GM19023 (cell line): ENCODE data around the gene SYTL2.

Experiments
- ATAC-seq: cut with Tn5 transposase; IDR thresholded peaks from one replicate; pipeline ENCODE4 v1.9.1; 2021; ENCODE audit warnings: mild to moderate bottlenecking, moderate library complexity; ENCODE audit not compliant: unreplicated experiment

The SYTL2 gene

DNA sequence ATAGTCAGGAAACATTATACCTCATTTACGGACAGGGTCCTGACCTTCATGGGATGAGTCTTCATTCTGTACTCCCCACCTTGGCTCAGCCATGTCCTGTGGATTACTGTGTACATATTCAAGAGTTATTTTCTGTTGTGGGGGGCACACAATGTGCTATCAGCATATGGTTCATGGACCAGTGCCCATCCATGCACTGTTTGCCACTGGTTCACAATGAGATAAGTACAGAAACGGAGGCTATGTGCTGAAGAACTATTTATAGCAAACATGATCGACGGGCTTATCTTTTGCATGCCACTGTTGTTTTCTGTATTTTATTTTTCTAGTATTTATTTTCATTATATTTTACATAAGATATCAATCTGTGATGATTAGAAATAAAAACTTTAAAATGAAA, 68.6 kb downstream of the SYTL2 start:
- no peak for ATAC-seq

DNA sequence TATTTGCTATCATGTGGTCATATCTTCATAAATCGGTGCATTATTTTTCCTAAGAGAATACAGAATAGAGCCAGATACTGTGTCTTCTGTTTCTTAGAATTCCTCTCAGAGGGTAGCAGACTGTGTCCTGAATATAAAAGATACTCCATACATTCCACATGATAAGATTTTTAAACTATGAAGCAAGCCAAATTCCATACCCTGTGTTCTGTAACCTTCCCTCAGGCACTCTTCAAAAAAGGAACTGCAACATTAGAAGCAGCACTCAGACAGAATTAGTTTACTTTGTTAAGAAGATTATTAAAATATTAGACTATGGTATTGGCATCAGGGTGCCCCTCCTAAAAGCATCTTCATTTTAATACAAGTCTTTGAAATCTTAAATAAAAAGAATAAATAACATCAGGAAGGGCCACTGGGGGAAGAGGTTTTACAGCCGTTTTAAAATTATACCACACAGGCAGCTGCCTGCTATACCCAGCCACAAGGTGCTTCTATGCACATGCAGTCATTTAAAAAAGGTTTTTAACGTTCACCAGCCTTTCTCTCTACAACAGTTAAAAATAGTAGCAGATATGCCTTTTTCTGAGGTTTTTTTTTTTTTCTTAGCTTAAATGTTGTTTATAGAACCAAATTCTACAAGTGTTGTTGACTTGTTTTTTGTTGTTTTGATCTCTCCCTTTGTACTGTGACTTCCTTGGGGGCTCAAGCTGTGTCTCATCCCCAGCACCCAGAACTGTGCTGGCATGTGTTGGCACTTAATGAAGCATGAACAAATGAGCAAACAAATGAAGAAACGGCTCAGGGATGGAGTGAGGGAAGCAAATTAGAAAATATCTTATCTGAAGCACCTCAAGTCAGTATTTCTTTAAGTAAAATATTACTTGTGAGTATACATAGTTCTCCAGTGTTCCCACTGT, 70.2 kb downstream of the SYTL2 start:
- no peak for ATAC-seq

DNA sequence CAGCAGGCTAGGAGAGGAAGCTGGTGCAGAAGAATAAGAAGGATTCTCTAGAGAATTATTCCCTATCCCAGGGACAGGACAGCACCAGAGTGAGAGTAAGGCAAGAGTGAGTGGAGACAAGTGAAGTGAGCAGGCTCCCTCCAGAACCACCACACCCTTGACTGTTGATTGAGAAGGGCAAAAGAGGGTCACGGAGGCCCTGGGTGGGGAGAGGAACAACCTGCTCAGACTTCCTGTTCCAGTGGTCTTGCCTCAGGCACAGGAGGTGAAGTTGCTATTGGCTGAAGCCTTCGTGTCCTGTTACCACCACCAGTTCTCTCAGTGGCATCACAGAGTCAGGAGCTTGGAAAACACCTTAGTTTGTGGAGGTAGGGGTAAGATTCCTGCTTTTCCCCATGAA, 73.2 kb downstream of the SYTL2 start:
- ATAC-seq: no peak

DNA sequence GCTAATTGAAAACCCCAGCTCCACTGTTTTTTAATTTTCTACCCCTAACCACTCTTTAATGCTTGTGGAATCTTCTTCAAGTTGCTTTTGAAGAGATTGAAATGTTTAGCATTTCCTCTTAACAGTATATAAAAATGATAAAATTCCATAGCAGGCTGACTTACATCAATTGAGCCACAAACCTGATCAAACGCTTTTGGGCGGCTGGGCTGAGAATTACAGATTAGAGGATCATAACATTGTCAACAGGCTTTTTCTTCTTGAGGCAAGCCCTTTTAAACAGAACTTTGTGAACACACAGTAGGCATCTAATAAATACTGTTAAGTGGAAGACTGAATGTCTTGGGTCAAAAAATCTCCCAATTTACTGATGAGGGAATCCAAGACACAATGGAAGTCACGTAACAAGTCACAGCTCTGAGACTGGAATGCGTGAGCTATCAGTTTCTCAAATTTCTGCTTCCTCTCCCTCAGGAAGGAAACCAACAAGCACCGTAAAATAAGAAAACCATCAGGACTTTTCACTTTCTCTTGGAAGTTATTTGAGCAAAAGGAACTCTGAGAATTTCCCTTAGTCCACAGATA, 75.0 kb downstream of the SYTL2 start:
- ATAC-seq: no peak

DNA sequence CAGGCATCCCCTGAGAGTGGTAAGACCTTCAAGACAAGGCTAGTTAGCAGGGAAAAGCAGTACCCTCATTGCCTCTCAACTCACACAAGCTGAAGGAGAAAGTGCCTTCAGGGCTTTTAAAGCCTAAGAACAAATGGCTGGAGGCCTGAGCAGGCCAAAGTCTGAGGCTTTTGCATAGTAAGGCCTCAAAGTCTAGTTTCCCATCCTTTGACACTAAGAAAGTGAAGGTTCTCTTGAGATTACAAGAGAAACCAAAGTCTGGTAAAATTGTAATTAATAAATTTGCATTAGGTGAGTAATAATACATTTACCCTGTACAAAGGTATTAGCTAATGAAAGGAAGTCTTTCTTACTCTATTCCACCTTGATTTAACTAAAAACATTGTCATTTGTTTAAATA, 78.0 kb downstream of the SYTL2 start:
- ATAC-seq: peak; percentile 70

DNA sequence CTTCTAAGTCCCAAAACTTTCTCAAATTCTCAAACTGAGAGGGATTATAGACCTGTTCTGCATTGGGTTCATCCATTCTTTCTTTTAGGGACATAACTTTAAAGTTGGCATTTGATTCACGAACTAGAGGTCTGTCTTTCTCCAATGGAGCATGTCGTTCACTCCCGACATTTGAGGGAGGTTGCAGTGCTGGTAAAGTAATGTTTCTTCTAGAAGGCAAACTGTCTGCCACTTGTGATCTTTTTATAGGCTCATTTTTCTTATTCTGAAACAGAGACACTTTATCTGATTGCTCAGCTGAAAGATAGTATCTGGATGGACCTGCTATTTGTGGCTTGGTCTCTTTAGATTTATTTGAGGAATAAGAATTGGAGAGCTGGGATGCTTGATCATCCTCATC, 84.6 kb downstream of the SYTL2 start:
- no peak for ATAC-seq

DNA sequence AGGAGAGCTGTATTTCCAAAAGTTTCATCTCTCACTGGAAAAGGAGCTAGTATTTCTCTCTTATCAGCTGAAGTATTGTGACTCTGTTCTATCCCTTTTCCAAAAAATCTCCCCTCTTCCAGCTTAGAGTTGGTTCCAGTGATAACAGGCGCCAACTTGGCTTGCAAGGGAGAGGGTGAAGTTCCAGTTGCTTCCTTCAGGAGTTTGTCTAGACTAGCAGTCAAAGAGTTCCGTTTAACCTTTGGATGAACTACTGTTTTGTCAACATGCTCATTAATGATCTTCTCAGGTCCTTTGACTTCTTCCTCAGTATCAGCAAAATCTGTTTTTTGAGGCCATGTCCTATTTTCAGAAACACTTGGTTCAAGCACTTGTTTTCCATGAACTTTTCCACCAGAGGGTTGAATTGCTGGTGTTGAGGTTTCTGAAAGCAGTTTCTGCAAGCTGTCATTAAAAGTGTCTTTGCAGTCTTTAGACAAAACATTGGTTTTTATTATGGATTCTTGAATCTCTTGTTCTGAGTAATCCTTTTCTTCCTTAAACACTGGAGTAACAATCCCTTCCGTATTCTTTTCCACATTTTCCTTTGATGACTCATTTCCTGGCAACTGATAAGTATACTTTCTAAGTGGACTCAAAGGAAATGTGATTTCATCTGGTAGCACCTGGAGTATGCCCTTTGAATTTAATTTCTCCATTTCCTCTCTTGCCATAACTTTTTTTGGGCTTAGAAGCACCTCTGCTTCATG, 85.3 kb downstream of the SYTL2 start:
- ATAC-seq: no peak

DNA sequence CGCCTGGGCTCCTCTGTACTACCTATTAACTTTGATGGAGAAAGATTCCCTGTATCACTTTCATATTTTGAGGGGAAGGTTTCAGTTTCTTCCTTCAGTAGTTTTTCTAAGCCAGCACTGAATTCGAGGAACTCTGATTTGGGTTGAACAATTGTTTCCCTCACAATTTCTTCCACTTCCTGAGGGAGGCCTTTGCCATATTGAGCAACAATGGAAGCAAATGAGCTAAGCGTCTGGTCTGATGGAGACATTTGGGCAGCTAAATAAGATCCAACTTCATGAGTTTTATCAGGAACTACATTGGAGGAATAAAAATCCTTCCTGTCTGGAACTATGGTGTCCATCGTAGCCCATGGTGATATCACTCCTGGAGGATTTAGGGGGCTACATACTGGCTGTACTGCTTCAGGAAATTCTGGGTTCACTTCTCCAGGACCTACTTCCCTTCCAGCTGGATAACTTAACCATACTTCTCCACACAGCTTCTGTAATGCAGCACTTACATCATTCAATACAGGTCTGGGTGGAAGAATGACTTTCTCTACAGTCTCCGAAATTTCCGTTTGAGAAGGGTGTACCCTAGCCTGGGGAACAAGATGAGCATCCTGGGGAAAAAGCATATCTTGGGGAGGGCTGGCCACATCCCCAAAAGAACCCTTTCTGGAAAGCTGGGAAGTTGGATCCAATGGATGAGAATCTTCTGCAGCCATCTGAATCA, 86.0 kb downstream of the SYTL2 start:
- no peak for ATAC-seq

DNA sequence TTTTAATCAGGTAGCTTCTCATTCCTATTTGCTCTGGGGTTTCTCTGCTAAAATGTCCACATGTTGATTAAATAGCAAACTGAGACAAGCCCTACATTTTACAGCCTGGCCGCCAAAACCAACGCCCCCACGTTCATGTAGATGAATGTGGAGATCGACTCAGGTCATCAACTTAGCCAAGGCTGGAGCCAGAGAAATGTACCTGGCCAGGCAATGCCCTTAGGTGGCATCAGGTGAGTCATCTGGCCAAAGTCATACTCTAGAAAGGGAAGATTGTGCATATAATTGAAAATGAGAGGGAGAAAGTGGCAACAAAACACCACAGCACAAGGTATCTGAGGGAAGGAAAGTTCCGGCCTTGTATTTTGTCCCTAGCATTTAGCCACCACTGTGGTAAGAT, 87.9 kb downstream of the SYTL2 start:
- no peak for ATAC-seq

DNA sequence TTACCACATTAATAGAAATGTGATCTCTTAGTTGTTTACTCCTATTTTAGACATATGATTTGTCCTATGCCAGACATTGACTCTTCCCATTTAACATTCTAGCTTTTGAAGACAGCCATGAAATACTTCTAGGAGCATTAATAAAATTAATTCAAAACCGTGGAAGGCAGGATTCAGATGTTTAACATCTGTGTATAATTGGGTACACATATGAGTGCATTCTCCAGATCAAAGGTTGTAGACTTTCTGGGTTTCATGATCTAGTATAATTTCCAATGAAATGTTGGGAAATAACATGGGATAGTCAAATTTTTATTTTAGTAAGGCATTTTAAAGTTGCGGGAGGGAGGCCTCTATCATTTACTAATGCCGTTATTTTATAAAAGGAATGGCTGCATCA, 89.8 kb downstream of the SYTL2 start:
- no peak for ATAC-seq

DNA sequence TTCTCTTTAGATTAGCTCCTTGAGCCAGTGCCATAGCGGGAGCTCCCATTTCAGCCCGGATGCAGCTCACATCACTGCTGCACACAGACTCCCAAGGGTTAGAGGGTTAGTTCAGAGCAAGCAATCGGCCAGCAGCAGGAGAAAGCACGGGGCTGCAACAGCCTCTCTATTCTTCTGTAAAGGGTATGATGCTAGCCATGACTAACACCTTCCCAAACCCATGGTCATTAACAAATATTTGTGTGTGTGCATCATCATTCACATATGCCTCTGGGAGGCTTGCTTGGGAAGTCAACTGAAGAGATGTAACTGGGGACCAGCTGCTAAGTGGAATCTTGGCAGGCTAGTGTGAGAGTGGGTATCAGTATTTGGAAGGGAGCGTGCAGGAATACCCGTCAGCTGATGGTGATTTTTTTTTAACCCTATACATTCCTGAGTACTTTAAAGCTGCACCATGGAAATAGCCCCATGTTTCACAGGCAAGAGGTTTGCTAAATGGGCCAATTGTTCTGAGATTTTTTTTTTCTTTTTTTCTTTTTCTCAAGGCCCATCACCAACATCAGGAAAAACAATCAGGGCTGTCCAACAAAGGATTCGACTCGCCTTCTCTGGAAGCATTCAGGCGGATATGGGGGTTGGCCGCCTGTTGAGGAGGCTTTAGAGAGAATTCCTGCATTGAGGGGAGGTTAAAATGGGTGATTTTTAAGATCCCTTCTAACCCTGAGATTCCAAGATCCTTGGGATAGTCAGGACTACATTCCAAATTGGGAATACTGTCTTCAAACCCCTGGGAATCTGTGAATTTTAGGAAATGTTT, 91.7 kb downstream of the SYTL2 start:
- no peak for ATAC-seq

DNA sequence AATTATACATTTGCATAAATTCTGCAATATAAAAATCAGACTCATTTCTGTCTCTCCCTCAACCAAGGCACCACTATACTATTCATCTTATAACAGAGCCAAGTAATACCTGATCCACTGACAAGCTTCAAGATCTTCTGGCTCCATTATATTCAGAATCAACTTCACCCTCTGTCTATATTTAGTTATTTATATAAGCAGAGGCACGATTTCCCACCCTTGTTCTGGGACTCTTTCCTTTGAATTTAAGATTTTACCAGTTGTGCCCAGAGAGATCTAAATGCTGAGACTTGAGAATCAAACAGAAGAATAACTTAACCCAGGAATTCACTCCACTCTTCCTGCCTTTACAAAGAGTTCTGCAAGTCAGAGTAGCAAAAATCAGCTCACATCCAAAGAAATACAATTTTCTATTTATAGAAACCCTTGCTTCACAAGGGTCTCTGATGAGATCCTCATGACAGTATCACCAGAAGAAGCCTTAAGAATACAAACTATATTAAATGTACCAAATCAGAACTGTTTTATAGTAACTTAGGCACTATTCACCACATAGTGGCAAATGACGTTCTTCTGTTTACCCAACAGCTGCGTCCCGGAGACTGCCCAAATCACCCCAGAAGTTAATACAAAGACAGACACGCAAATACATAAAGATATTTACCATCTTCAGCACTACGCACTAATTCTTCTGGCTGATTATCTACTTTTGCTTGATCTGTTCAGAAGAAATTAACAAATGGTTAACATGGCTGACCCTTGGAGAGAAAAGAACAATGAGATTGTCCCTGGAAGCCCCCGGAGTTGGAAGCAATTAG, 92.6 kb downstream of the SYTL2 start:
- no peak for ATAC-seq

DNA sequence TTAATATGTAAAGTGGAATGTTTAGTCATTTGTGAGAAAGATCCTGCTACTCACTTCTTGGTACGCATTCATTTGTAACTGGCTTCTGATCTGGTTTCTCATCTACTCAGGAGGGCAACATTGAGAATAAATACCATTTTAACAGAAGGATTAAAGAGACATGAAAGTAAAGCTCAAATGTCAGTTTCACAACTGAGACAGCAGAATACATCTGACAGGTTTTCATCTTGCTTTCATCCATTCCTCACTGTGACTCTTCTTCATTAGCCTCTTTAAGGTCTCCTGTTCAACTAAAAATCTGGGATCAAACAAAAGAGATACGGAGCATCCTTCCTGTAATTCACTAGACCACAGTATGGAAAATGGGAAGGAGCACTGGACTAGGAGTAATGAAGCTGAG, 93.5 kb downstream of the SYTL2 start:
- ATAC-seq: no peak

DNA sequence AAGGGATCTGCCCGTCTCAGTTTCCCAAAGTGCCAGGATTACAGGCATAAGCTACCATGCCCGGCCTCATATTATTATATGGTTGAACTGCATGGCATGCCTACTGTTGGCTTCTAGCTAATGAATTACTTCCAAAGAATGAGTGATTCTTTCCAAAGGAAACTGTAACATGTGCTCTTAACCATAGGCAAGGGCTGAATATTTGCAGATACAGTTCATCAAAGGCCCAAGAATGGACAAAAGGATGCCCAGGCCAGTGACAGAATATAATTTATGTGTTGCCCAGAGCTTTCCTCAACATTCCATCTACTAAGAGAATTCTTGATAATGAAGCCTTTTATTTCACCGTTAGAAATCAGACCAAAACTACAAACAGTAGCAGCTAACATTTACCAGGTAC, 98.0 kb downstream of the SYTL2 start:
- no peak for ATAC-seq

DNA sequence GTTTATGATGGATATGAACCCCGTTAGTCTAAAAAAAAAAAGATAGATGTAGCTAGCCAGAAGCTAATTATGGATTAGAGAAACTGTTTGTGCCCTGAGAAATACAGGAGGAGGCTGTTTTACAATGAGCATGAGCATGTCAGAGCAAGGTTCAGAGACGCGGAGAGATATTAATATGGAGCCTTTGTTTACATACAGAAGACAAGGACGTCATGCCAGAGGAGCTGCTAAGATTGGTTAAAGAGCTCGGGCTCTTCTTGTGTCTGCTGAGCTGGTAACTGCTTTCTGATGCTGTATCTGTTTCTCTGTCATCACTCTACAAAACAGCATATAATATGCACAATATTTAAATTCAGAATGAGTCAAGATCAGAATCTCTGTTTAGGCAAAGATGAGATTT, 100.0 kb downstream of the SYTL2 start:
- ATAC-seq: no peak

DNA sequence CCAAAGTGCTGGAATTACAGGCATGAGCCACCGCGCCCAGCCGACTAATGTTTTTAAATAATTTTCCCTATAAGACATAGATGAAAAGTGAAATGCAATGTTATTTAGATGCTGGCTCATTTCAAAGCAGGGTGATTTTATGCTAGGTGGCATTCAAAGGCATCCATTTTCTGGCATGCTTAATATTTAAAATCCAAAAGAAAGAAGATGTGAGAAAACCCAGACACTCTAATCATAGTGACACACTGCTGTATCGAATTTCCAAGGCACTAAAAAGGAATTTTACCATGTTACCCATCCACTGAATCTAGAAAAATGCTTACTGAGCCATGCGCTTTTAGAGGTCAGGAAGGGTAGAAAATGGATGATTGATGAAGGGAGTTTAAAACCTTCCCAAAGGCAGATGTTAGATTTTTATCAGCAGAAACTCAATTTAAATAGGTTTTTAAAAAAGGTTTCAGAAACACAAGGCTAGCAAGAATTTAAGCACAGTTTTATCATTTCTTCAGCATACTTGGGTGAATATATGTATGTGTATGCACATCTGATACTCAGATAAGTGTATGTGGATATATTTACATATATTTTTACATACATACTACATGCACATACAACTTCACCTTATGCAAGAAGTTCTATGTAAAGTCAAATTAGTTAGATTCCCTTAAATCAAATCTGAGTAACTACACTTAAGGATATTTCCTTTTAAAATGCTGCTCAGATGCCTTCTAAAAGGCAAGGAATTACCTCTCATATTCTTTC, 100.8 kb downstream of the SYTL2 start:
- no peak for ATAC-seq

DNA sequence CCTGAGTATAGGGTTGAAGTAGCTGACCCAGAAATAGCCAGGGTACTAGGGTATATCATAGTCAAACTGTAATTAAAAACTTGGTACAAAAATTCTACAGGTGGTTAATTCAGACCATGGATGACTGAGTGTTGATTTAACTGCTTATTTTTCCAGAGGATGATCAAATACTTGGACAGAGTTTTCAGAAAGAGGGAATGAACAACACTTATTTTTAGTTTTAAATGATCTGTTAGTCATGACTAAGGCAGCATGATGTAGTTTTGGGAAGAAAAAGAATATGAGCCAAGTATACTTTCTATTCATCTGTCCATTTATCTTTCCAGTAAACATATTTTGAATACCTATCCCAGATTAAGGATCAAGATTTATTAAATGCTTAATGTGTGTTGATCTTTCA, 105.1 kb downstream of the SYTL2 start:
- no peak for ATAC-seq

DNA sequence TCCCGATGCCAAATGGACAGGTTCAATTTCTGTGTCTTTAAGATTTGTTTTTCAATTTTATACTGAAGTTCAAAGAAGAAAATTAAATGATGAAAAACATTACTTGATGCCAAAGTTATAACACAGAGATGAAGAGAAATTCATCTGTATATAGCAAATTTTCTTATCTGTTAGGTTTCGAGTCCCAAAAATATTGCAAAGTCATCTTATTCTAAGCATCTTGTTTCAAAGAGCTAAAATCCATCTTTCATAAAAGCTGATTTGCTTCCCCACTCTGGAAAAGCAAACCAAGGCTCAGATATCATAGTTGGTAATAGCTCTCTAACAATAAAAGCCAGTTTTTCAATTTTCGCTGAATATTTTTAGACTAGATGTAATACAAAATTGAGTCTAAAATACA, 106.0 kb downstream of the SYTL2 start:
- no peak for ATAC-seq
